PC-9 (cell line): Measurements from ENCODE around the gene SLCO2A1.

Experiments
- CTCF ChIP-seq: fragments of 200-600 bp; sonication (generic); conservative IDR thresholded peaks from 2 replicates; pipeline ENCODE4 v1.6.1; 2017; ENCODE audit warnings: mixed run types, antibody characterized with exemption, mild to moderate bottlenecking, moderate library complexity
- EZH2 ChIP-seq: fragments of 200-600 bp; sonication (generic); IDR thresholded peaks from 2 replicates; pipeline ENCODE4 v1.8.0; 2017; ENCODE audit warnings: antibody characterized with exemption, low read depth

GRCh38 chr3:133887803-133888703, 141.7 kb downstream of the SLCO2A1 start:
- TF ChIP-seq CTCF (no peak), EZH2 (no peak)
